Posterior cingulate gyrus (tissue), 11 donors: Measurements from ENCODE around the gene PGM5.

ENCODE experiments used
- DNase-seq, 10 donors: peaks; one replicate each; pipeline versions ENCODE4 v3.0.0 to v3.0.0-alpha.2; 2020 to 2021; ENCODE audit warnings: mixed read lengths in 3 of 10
- intact Hi-C: fragments of 100-400 bp; cut with DNase I; formaldehyde crosslinking; loops from one replicate; pipeline ENCODE4 v1.15.1; 2023

PGM5 gene

GRCh38 chr9:68522954-68523353 lies 166.5 kb downstream of the PGM5 start:
- intact Hi-C loops: no loop called here
- DNase-seq: no peak

GRCh38 chr9:68523367-68523936 lies 167.0 kb downstream of the PGM5 start:
- intact Hi-C loops: no loop called here
- DNase-seq: no peak

- intact Hi-C loops: no loop called here
- no peak for DNase-seq
Measured at GRCh38 chr9:68530618-68531017, 174.2 kb downstream of the PGM5 start.

- intact Hi-C loops: no loop called here
- no peak for DNase-seq
Measured at GRCh38 chr9:68532131-68532530, 175.7 kb downstream of the PGM5 start.

- intact Hi-C loops: no loop called here
- DNase-seq: no peak
Measured at GRCh38 chr9:68533678-68534077, 177.3 kb downstream of the PGM5 start.

GRCh38 chr9:68536876-68537615 lies 180.6 kb downstream of the PGM5 start:
- peak in 1 of 10 donors; percentile 49 for DNase-seq
- intact Hi-C loops: no loop called here

- intact Hi-C loops: no loop called here
- no peak for DNase-seq
Measured at GRCh38 chr9:68537616-68537880, 181.1 kb downstream of the PGM5 start.

- intact Hi-C loops: no loop called here
- peak in 3 of 10 donors; percentile 25 to 82 (median 41) for DNase-seq
Measured at GRCh38 chr9:68538200-68538599, 181.8 kb downstream of the PGM5 start.

GRCh38 chr9:68540712-68541535 lies 184.5 kb downstream of the PGM5 start, which contains the start of gene TMEM252:
Gene TMEM252 (minus strand): TSS chr9:68540883. CDS start chr9:68540814, 69 bp downstream.
- intact Hi-C loops: no loop called here

GRCh38 chr9:68541568-68541967 lies 185.2 kb downstream of the PGM5 start:
- intact Hi-C loops: no loop called here
- DNase-seq: no peak

More at GRCh38 chr9:68540712-68541535, 184.5 kb downstream of the PGM5 start, which contains the start of gene TMEM252:
- DNase-seq: no peak

- no peak for DNase-seq
- intact Hi-C loops: no loop called here
Measured at GRCh38 chr9:68545033-68545705, 188.8 kb downstream of the PGM5 start.

GRCh38 chr9:68546596-68547390 lies 190.4 kb downstream of the PGM5 start:
- intact Hi-C loops: no loop called here
- no peak for DNase-seq

- no peak for DNase-seq
- intact Hi-C loops: no loop called here
Measured at GRCh38 chr9:68547417-68547816, 191.0 kb downstream of the PGM5 start.

- no peak for DNase-seq
- intact Hi-C loops: no loop called here
Measured at GRCh38 chr9:68548241-68548640, 191.8 kb downstream of the PGM5 start.

- intact Hi-C loops: no loop called here
Measured at GRCh38 chr9:68551191-68551590, 194.8 kb downstream of the PGM5 start.

GRCh38 chr9:68552700-68553476 lies 196.5 kb downstream of the PGM5 start:
- DNase-seq: no peak
- intact Hi-C loops: no loop called here

More at GRCh38 chr9:68551191-68551590, 194.8 kb downstream of the PGM5 start:
- DNase-seq: no peak

GRCh38 chr9:68555437-68556150 lies 199.2 kb downstream of the PGM5 start:
- intact Hi-C loops: no loop called here
- no peak for DNase-seq

- no peak for DNase-seq
- intact Hi-C loops: no loop called here
Measured at GRCh38 chr9:68558545-68558944, 202.1 kb downstream of the PGM5 start.
